Hepatocyte (in vitro differentiated cells): Measurements from ENCODE around the gene ZNF536. TPM values are rescaled to one million over a fixed set of nuclear protein-coding genes. Genes with fewer than 3 reads are reported as not detected.

Experiments
- DNase-seq: peaks from one replicate; pipeline ENCODE4 v3.0.0-alpha.2; 2016; ENCODE audit warnings: low spot score
- H2AFZ ChIP-seq: fragments of 200-600 bp; sonication (generic); 2 replicates; pipeline ENCODE4 v1.6.0; 2016; ENCODE audit warnings: antibody characterized with exemption, mild to moderate bottlenecking
- H3K27ac ChIP-seq: fragments of 200-600 bp; sonication (generic); 2 replicates; pipeline ENCODE4 v1.5.1; 2016; ENCODE audit warnings: mild to moderate bottlenecking
- H3K27me3 ChIP-seq: fragments of 200-600 bp; sonication (generic); 2 replicates; pipeline ENCODE4 v1.6.1; 2016
- H3K36me3 ChIP-seq: fragments of 200-600 bp; sonication (generic); replicated peaks from 2 replicates; pipeline ENCODE4 v1.5.1; 2016; ENCODE audit warnings: low read depth; ENCODE audit not compliant: insufficient read depth
- H3K4me1 ChIP-seq: fragments of 200-600 bp; sonication (generic); 2 replicates; pipeline ENCODE4 v1.5.1; 2016; ENCODE audit warnings: mild to moderate bottlenecking, moderate library complexity; ENCODE audit not compliant: insufficient read depth
- H3K4me2 ChIP-seq: fragments of 200-600 bp; sonication (generic); 2 replicates; pipeline ENCODE4 v1.6.0; 2016
- H3K4me3 ChIP-seq: fragments of 200-600 bp; sonication (generic); 2 replicates; pipeline ENCODE4 v1.5.1; 2016; ENCODE audit warnings: mild to moderate bottlenecking
- H3K79me2 ChIP-seq: fragments of 200-600 bp; sonication (generic); 2 replicates; pipeline ENCODE4 v1.6.0; 2017; ENCODE audit warnings: mild to moderate bottlenecking
- H3K9me2 ChIP-seq: fragments of 200-600 bp; sonication (generic); replicated peaks from 2 replicates; pipeline ENCODE4 v1.6.0; 2017; ENCODE audit warnings: mild to moderate bottlenecking; ENCODE audit not compliant: insufficient read depth
- H3K9me3 ChIP-seq: fragments of 200-600 bp; sonication (generic); 2 replicates; pipeline ENCODE4 v1.5.1; 2016; ENCODE audit warnings: low read depth, mild to moderate bottlenecking
- H4K20me1 ChIP-seq: fragments of 200-600 bp; sonication (generic); 2 replicates; pipeline ENCODE4 v1.6.0; 2016; ENCODE audit warnings: mild to moderate bottlenecking; ENCODE audit not compliant: insufficient read depth, poor library complexity, severe bottlenecking
- CTCF ChIP-seq: fragments of 200-600 bp; sonication (generic); IDR thresholded peaks from 2 replicates; pipeline ENCODE4 v1.5.1; 2016; ENCODE audit warnings: antibody characterized with exemption, mild to moderate bottlenecking; ENCODE audit not compliant: poor library complexity
- EZH2 ChIP-seq: fragments of 200-600 bp; sonication (generic); IDR thresholded peaks from 2 replicates; pipeline ENCODE4 v1.6.1; 2016; ENCODE audit warnings: antibody characterized with exemption, mild to moderate bottlenecking, borderline replicate concordance
- EZH2phosphoT487 ChIP-seq: fragments of 200-600 bp; sonication (generic); IDR thresholded peaks from one replicate; pipeline ENCODE4 v1.6.1; 2018; ENCODE audit warnings: antibody characterized with exemption, mild to moderate bottlenecking, low read depth, moderate library complexity; ENCODE audit not compliant: unreplicated experiment, severe bottlenecking
- WGBS: methylation state at CpG from one replicate; pipeline ENCODE4 v1.1.6; 2016; ENCODE audit warnings: low lambda C conversion rate; ENCODE audit errors: missing lambda C conversion rate; 5-methylcytosine and 5-hydroxymethylcytosine counted together
- polyA plus RNA-seq: library from polyadenylated mRNA; unstranded; fragments of >200 nt; fragmentation: Nextera tagmentation; extraction: Ambion mirVana; gene quantifications from 2 replicates; pipeline ENCODE4 v1.2.1, GENCODE V29; 2016
- total RNA-seq: library from RNA; depleted of rRNA; stranded (reverse); fragments of >200 nt; gene quantifications from 2 replicates; pipeline ENCODE4 v1.2.3, GENCODE V29; 2014

Gene ZNF536
- total and polyA plus RNA-seq, 2 experiments from 2014 or later = 4.1 to 7.5 TPM

GRCh38 chr19:30598688-30599087 lies 226.5 kb downstream of the ZNF536 start:
- DNase-seq = no peak

GRCh38 chr19:30602661-30603350 lies 230.6 kb downstream of the ZNF536 start:
- Histone ChIP-seq H3K27ac (no peak overlapping the region), H3K79me2 (no peaks in the 10 kb centered on the region), H3K27me3 (peaks cover 8% of the 10 kb centered on the region), H3K4me3 (no peak overlapping the region), H3K4me1 (no peaks in the 10 kb centered on the region), H3K36me3 (no peaks in the 10 kb centered on the region), H3K9me3 (no peaks in the 10 kb centered on the region), H2AFZ (no peak overlapping the region), H3K9me2 (no peaks in the 10 kb centered on the region), H3K4me2 (no peak overlapping the region), H4K20me1 (no peaks in the 10 kb centered on the region)
- TF ChIP-seq CTCF = no peak
- TF ChIP-seq EZH2phosphoT487 = no peak
- WGBS = 82% methylated on average over 10 of the region's 10 CpGs
- DNase-seq = no peak

More at GRCh38 chr19:30598688-30599087, 226.5 kb downstream of the ZNF536 start:
- H2AFZ ChIP-seq = no peak overlapping the region
- no peaks in the 10 kb centered on the region for H3K36me3 ChIP-seq
- no peaks in the 10 kb centered on the region for H3K9me3 ChIP-seq
- no peaks in the 10 kb centered on the region for H3K9me2 ChIP-seq
- no peaks in the 10 kb centered on the region for H3K79me2 ChIP-seq
- no peak overlapping the region for H3K4me3 ChIP-seq
- no peaks in the 10 kb centered on the region for H4K20me1 ChIP-seq
- H3K4me1 ChIP-seq = no peaks in the 10 kb centered on the region
- no peak overlapping the region for H3K4me2 ChIP-seq
- H3K27me3 ChIP-seq = peaks cover 19% of the 10 kb centered on the region
- TF ChIP-seq EZH2 (no peak), CTCF (no peak), EZH2phosphoT487 (no peak)
- no peak overlapping the region for H3K27ac ChIP-seq

- H2AFZ ChIP-seq = no peak overlapping the region
- no peak overlapping the region for H3K4me3 ChIP-seq
- no peaks in the 10 kb centered on the region for H3K4me1 ChIP-seq
- TF ChIP-seq EZH2phosphoT487 = no peak
- no peak for TF ChIP-seq CTCF
- no peak for TF ChIP-seq EZH2
- H3K27me3 ChIP-seq = no peaks in the 10 kb centered on the region
- no peaks in the 10 kb centered on the region for H3K9me3 ChIP-seq
- no peak for DNase-seq
- no peaks in the 10 kb centered on the region for H3K36me3 ChIP-seq
- no peaks in the 10 kb centered on the region for H4K20me1 ChIP-seq
- no peak overlapping the region for H3K4me2 ChIP-seq
- H3K27ac ChIP-seq = no peak overlapping the region
- H3K79me2 ChIP-seq = no peaks in the 10 kb centered on the region
- no peaks in the 10 kb centered on the region for H3K9me2 ChIP-seq
- WGBS = 85% methylated on average over 6 of the region's 6 CpGs
Observed at GRCh38 chr19:30604657-30605056, 232.5 kb downstream of the ZNF536 start.

- H3K9me2 ChIP-seq = no peaks in the 10 kb centered on the region
- H2AFZ ChIP-seq = no peak overlapping the region
- no peaks in the 10 kb centered on the region for H4K20me1 ChIP-seq
- H3K4me2 ChIP-seq = no peak overlapping the region
- DNase-seq = no peak
- H3K4me3 ChIP-seq = no peak overlapping the region
- H3K27ac ChIP-seq = no peak overlapping the region
- H3K36me3 ChIP-seq = no peaks in the 10 kb centered on the region
- H3K4me1 ChIP-seq = no peaks in the 10 kb centered on the region
- no peak for TF ChIP-seq EZH2
- no peak for TF ChIP-seq CTCF
- no peak for TF ChIP-seq EZH2phosphoT487
- H3K9me3 ChIP-seq = no peaks in the 10 kb centered on the region
- H3K79me2 ChIP-seq = no peaks in the 10 kb centered on the region
- WGBS = 93% methylated on average over 3 of the region's 3 CpGs
- H3K27me3 ChIP-seq = no peaks in the 10 kb centered on the region
Observed at GRCh38 chr19:30605333-30605732, 233.1 kb downstream of the ZNF536 start.
